HG03558 (cell line): ENCODE results near the gene PAX8.
"Not testable (repeated sequence)": the region's sequence is repeated elsewhere in the genome, so short reads cannot be mapped to it uniquely, and the experiment has no call there.

Source experiments
- ATAC-seq: cut with Tn5 transposase; IDR thresholded peaks from one replicate; pipeline ENCODE4 v1.9.1; 2021; ENCODE audit warnings: moderate number of reproducible peaks; ENCODE audit not compliant: unreplicated experiment; ENCODE audit errors: extremely low read depth

The PAX8 gene

GRCh38 chr2:113240150-113240914 is 38.4 kb downstream of the PAX8 start:
- ATAC-seq: no peak

GRCh38 chr2:113238871-113239839 is 39.6 kb downstream of the PAX8 start:
- ATAC-seq: no peak

DNA sequence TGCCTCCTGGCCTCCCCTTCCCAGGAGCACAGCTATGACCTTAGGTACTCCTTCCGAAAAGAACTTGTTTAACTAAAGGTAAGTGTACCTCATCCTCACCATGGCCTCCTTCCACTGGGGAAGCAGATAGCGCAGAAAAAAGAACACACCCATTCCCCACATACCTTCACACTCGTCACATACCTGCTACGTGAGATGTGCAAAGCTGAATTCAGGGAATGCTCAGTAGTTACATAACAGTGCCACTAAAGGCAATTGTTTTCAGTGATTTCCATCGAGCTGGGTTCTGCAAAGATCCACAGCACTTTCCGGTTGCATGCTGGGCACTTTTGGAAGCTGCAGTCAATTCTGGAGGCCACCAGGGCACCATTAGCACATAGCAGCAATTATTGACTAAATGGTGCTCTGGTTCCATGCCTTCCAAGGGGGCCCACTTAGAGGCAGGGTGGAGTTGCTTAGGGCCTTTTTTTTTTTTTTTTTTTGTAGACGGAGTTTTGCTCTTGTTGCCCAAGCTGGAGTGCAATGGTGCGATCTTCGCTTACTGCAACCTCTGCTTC is 41.0 kb downstream of the PAX8 start:
- ATAC-seq: no peak

DNA sequence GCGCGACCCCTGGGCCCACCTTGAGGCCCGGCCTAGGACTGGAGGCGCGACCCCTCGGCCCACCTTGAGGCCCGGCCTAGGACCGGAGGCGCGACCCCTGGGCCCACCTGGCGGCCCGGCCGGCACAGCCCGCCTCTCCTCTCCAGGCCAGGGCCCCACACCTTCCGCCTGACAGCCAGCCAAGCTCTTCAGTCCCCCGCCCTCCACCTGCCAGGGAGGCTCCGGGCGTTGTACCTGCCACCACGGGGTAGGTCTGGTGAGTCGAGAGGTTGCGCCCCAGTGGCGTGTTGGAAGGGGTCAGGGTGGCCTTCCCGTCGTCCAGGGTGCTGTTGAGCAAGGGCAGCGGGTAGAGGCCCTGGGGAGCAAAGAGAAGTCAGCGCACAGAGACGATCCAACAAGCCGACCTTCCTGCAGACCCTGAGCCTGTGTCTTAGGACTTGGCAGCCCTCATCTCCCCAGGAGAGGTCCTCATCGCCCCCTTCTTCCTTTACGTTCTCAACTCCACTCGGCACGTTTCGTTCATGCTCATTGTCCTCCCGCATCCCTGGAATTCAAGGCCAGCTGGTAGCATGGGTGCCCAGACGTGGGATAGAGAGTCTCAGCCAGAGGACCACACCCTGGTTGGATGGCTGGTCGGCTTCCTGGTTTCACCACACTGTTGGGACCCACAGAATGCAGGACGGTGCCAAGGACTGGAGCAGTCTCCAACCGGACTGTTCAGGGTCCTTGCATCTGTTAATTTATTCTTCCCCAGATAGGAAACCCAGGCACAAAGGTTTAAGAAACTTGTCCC is 42.2 kb downstream of the PAX8 start:
- no peak for ATAC-seq

GRCh38 chr2:113235347-113236226 is 43.1 kb downstream of the PAX8 start:
- not testable (repeated sequence) for ATAC-seq

DNA sequence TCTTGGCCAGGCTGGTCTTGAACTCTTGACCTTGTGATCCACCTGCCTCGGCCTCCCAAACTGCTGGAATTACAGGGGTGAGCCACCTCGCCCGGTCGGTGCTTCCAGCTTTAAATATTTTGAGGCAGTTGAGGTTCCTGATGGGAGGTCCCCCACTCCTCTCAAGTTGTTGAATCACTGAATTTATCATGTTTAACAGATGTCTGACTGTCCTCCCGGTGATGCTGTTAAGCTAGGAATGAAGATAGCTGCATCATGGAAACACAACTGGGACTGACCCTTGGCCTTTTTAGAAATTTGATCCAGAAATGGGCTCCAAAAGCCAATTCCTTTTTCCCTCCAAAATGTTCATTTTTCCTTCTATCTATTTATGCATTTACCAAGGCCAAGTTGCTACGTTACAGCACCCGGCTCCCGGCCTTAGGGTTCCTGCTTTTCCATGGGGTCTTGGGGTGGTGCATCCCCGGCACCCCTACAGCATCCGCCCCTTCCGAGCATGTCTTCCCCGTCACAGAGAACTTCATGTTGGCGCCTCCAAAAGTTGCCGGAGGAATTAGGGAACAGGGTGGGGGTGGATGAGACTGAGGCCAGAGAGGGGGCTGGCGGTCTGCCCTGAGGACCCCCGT is 43.9 kb downstream of the PAX8 start:
- no peak for ATAC-seq

GRCh38 chr2:113233593-113234550 is 44.8 kb downstream of the PAX8 start:
- ATAC-seq: no peak

DNA sequence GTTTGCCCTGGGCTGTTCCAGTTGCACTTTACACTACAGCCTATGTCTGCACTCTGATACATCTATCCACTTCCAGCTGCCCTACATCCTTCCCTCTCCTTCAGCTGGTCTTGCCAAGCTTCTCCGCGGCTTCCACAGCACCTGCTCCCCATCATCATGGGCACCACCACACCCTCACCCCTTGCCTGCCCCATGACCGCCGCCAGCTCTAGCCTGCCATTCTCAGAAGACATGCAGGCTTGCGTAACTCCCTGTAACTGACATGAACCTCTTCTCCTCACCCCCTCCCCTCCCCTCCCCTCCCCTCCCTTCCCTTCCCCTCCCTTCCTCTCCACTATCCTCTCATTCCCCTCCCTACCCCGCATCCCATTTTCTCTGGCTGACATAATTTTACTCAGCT is 46.0 kb downstream of the PAX8 start:
- no peak for ATAC-seq

DNA sequence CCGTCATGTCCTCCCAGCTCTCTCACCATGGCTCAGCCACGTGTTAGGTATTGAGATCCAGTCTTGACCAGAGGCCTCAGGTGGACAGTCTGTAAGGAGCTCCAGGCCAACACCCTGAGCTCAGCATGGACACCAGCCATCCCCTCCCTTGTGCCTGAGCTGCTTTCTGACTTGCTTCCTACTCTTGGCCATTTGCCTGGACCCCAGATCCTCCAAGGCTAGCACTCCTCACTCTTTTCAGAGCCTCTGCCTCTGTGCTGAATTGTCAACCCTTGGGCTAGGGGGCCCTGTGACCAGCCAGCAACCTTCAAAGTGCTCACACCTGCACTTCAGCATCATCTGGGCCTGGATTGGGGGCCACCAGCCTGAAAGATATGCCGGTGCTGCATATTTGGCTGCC is 46.6 kb downstream of the PAX8 start:
- no peak for ATAC-seq

DNA sequence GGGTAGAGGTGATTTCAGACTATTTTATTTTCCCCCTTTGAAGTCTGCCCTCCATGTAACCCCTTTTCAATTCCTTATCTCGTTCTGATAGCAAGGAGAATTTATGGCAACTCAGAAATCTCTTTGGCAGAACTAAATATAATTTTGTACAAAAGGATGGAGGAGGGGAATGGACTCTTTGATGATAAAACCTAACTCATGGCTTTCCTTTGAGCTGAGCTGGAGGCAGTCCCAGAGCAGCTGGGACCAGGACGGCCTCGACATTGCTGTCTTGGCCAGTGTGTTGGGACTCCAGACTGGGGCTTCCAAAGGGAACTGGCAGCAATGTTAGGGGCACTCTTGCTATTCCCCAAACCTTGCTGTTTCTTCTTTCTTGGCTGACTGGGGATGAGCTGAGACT is 47.7 kb downstream of the PAX8 start:
- no peak for ATAC-seq

DNA sequence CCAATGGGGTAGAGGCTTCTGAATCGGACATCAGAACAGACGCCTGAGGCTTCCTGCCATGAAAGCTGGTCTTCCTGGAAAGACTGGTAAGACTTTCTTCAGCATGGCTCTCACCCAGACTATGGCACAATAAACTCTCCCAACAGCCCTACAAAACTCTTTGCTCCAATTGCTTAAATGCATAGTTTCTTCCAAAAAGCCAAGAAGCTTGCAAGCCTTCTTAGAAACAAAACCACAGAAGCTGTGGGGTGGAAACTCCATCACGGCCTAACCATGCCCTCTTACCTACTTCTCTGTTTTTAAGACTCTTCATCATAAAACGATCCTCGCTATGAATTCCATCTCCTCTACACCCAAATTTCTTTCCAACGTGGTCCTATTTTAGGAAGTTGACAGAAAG is 48.2 kb downstream of the PAX8 start:
- no peak for ATAC-seq

DNA sequence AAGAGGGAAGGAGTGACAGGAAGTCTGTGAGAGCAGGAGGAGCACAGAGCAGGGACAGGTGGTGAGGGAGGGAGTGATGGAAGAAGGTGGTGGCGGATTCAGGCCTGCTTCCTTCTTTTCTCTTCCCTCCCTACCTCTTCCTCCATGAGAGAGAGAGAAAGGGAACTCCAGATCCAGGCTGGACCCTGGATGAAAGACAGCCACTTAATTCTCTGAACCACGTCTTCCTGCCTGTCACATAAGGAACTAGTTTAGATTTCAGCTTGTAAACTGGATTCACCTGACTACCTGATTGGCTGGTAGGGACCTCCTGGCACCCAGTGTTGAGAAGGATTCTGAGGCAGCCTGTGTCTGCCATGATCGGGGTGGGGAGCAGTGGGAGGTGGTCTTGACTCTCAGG is 48.9 kb downstream of the PAX8 start:
- ATAC-seq: no peak

DNA sequence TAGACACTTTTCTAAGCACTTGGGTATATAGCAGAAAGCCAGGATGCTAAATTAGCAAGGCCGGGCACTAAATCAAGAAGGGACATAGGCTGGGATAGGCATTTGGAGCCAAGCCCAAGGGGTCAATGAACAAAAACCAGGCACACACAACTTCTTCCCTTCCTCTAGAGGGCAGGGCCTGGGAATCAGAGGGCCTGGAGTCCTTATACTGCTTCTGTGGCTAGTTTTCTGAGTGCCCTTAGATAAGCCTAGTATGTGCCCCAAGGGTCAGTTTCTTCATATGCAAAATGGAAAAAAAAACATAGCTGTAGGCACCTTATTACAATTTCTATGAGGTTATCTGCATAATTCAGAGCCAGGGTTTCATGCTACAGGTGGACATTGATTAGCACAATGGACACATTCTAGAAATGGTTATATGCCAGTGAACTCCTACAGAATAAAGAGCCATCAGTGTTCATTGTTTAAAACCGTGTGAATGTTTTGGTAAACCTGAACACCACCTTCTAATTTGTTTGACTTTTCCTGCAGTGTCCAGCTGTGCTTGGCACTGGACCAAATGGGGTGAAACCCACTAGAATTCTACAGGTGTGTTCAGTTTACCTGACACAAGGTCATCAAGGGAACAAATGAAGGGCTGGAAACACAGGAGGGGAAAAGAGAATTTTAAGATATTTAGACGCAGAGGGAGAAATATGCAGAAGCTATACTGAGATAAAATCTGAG is 49.6 kb downstream of the PAX8 start:
- no peak for ATAC-seq

- no peak for ATAC-seq
These were observed 50.4 kb downstream of the PAX8 start for GRCh38 chr2:113228351-113228750.

DNA sequence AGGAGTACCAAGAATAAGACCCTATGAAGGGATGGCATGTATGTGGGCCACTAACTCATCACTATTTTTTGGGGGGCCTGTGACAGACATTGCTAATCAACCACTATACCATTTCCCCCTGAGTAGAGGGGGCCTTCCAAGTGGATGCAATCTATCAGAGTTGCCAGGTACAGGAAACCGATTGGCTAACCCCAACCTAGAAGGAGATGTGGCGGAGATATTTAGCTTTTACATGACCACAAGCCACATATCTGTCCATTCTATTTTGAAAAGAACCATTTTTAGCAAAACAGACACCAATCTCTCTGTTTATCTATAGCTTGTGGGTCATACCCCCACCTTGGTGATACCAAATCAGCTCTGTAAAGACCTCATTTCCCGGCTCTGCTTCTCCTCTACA is 51.0 kb downstream of the PAX8 start:
- ATAC-seq: no peak

- ATAC-seq: no peak
These were observed 51.4 kb downstream of the PAX8 start for GRCh38 chr2:113227290-113227689.

GRCh38 chr2:113226462-113226861 is 52.3 kb downstream of the PAX8 start:
- no peak for ATAC-seq
